HepG2 (cell line): ENCODE measurements around the gene FBRSL1. TPM values are rescaled to one million over a fixed set of nuclear protein-coding genes. Genes with fewer than 3 reads are reported as not detected.

Source experiments
- GTF2F1 ChIP-seq: fragments of 150-350 bp; IDR thresholded peaks from 2 replicates; pipeline ENCODE4 v1.6.1; 2014; ENCODE audit warnings: low read length
- GTF3A ChIP-seq: sonication (generic); formaldehyde crosslinking; conservative IDR thresholded peaks from 2 replicates; pipeline ENCODE4 v1.4.0; 2020; ENCODE audit warnings: mild to moderate bottlenecking, missing genetic modification reagents
- HCFC1 ChIP-seq: fragments of 150-350 bp; IDR thresholded peaks from 2 replicates; pipeline ENCODE4 v1.6.1; 2014; ENCODE audit warnings: low read depth, low read length
- HDAC2 ChIP-seq: sonication (generic); formaldehyde crosslinking; IDR thresholded peaks from 2 replicates; pipeline ENCODE4 v1.4.0; 2020; ENCODE audit warnings: missing genetic modification reagents
- HES4 ChIP-seq: sonication (generic); formaldehyde crosslinking; IDR thresholded peaks from 2 replicates; pipeline ENCODE4 v1.9.0; 2021; ENCODE audit warnings: mild to moderate bottlenecking, missing genetic modification reagents, borderline replicate concordance
- LCORL ChIP-seq, 2 experiments: fragments of 450-650 bp in 1 of 2; sonication (generic) in 1 of 2; formaldehyde crosslinking in 1 of 2; IDR thresholded peaks; 2 replicates each; pipeline versions ENCODE4 v1.5.0 to v1.6.1; 2017 to 2020; ENCODE audit warnings: antibody characterized with exemption in 1 of 2, missing genetic modification reagents in 1 of 2
- MEF2D ChIP-seq: sonication (generic); formaldehyde crosslinking; IDR thresholded peaks from 2 replicates; pipeline ENCODE4 v1.5.1; 2020; ENCODE audit warnings: mild to moderate bottlenecking, missing genetic modification reagents
- PTBP1 ChIP-seq: fragments of 200-400 bp; formaldehyde crosslinking; IDR thresholded peaks from 2 replicates; pipeline ENCODE4 v1.6.1; 2018; ENCODE audit warnings: low read length, low read depth; ENCODE audit not compliant: poor library complexity, severe bottlenecking
- RELA ChIP-seq: sonication (generic); formaldehyde crosslinking; IDR thresholded peaks from 2 replicates; pipeline ENCODE4 v1.4.0; 2020; ENCODE audit warnings: missing genetic modification reagents
- SRSF1 ChIP-seq: fragments of 200-400 bp; formaldehyde crosslinking; optimal IDR thresholded peaks from 2 replicates; pipeline ENCODE3; 2017; ENCODE audit warnings: mild to moderate bottlenecking, low read depth, low read length, moderate library complexity
- TCF7L2 ChIP-seq: IDR thresholded peaks from 2 replicates; pipeline ENCODE4 v1.6.1; 2011; ENCODE audit warnings: mild to moderate bottlenecking, low read depth, low read length, moderate library complexity
- TOPORS ChIP-seq: sonication (generic); formaldehyde crosslinking; IDR thresholded peaks from 2 replicates; pipeline ENCODE4 v1.8.0; 2023; ENCODE audit warnings: mild to moderate bottlenecking, missing genetic modification reagents
- ZMAT3 ChIP-seq: sonication (generic); formaldehyde crosslinking; conservative IDR thresholded peaks from 2 replicates; pipeline ENCODE4 v1.7.0; 2021; ENCODE audit warnings: missing genetic modification reagents
- ZNF12 ChIP-seq: sonication (generic); formaldehyde crosslinking; IDR thresholded peaks from 2 replicates; pipeline ENCODE4 v1.5.0; 2020; ENCODE audit warnings: missing genetic modification reagents
- ZNF460 ChIP-seq: sonication (generic); formaldehyde crosslinking; IDR thresholded peaks from 2 replicates; pipeline ENCODE4 v1.5.1; 2020; ENCODE audit warnings: missing genetic modification reagents, mild to moderate bottlenecking, borderline replicate concordance
- ZNF484 ChIP-seq: sonication (generic); formaldehyde crosslinking; IDR thresholded peaks from 2 replicates; pipeline ENCODE4 v1.5.1; 2020; ENCODE audit warnings: mild to moderate bottlenecking, low read depth, missing genetic modification reagents, borderline replicate concordance
- ZNF572 ChIP-seq: sonication (generic); formaldehyde crosslinking; IDR thresholded peaks from 2 replicates; pipeline ENCODE4 v1.5.1; 2020; ENCODE audit warnings: mild to moderate bottlenecking, missing genetic modification reagents
- ZNF879 ChIP-seq: sonication (generic); formaldehyde crosslinking; IDR thresholded peaks from 2 replicates; pipeline ENCODE4 v1.8.1; 2023; ENCODE audit warnings: missing genetic modification reagents
- ZNF891 ChIP-seq: sonication (generic); formaldehyde crosslinking; IDR thresholded peaks from 2 replicates; pipeline ENCODE4 v1.5.0; 2020; ENCODE audit warnings: mild to moderate bottlenecking, missing genetic modification reagents
- ZSCAN21 ChIP-seq: sonication (generic); formaldehyde crosslinking; IDR thresholded peaks from 2 replicates; pipeline ENCODE4 v1.8.0; 2022; ENCODE audit warnings: mild to moderate bottlenecking, missing genetic modification reagents, moderate library complexity, borderline replicate concordance
- polyA plus RNA-seq, 8 experiments: library from polyadenylated mRNA; depleted of rRNA in 3 of 8; stranded (reverse) in 7 of 8; unstranded in 1 of 8; fragments of >200 nt; fragmentation: Illumina TruSeq in 4 of 8; extraction: Trizol in 4 of 8; gene quantifications; 2 replicates each; pipeline versions ENCODE4 v1.2.1 to v1.2.3, GENCODE V29; 2011 to 2016; ENCODE audit warnings: low read depth in 4 of 8, missing spikeins in 1 of 8, mixed read lengths in 1 of 8; ENCODE audit not compliant: insufficient read depth in 1 of 8
- total RNA-seq, 5 experiments: library from RNA; depleted of rRNA; stranded (reverse); fragments of >200 nt; fragmentation: Illumina TruSeq; extraction: Trizol; gene quantifications; 2 replicates each; pipeline ENCODE4 v1.2.3, GENCODE V29; 2016; ENCODE audit warnings: low read depth in 1 of 5
- TF ChIP-seq, protein P1 (sequence below): sonication (generic); formaldehyde crosslinking; IDR thresholded peaks from 2 replicates; pipeline ENCODE4 v1.4.0; 2020; ENCODE audit warnings: mild to moderate bottlenecking, missing genetic modification reagents
- TF ChIP-seq, protein P2 (sequence below): sonication (generic); formaldehyde crosslinking; conservative IDR thresholded peaks from 2 replicates; pipeline ENCODE4 v1.4.0; 2020; ENCODE audit warnings: missing genetic modification reagents
- TF ChIP-seq, protein P3 (sequence below): sonication (generic); formaldehyde crosslinking; IDR thresholded peaks from 2 replicates; pipeline ENCODE4 v1.4.0; 2020; ENCODE audit warnings: missing genetic modification reagents; ENCODE audit errors: not compliant biosample characterization
- TF ChIP-seq, protein P4 (sequence below): sonication (generic); formaldehyde crosslinking; conservative IDR thresholded peaks from 2 replicates; pipeline ENCODE4 v1.4.0; 2020; ENCODE audit warnings: missing genetic modification reagents

Gene FBRSL1
- total and polyA plus RNA-seq, 2 of the 13 experiments (the other 11 are each of a cell fraction or from before 2014, with no cell fraction given): 3.6 to 7.9 TPM

DNA sequence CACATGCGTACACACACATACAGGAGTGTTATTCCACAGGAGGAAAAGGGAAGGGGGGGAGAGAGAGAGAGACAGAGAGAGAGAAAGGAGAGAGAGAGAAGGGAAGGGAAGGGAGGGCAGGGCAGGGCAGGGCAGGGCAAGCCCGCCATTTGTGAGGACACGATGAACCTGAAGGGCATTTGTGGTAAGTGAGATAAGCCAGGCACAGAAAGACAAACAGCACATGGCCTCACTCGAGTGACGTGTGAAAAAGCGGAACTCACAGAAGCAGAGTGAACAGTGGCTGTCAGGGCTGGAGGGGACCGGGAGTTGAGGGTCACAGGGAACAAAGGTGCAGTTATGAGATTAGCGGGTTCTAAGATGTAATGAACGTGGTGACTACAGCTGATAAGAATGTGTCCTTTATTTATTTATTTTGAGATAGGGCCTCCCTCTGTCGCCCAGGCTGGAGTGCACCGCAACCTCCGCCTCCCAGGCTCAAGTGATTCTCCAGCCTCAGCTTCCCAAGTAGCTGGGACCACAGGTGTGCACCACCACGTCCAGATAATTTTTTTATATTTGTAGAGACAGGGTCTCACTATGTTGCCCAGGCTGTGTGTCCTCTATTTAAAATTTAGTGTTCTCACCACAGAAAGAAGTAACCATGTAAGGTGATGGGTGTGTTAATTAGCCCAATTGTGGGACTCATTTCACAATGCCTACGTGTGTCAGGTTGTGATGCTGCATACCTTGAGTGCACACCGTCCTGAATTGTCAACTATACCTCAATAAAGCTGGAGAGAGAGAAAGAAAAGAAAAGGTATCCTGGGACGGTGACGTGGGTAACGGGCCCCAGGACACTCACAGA lies 18.7 kb upstream of the FBRSL1 start (continued):
- TF ChIP-seq LCORL (IDR thresholded peaks at IDR 0.05): no peak
- TF ChIP-seq LCORL (CRISPR knock-in tag; IDR thresholded peaks at IDR 0.05): peak; percentile 83
- peak; percentile 99 for TF ChIP-seq ZNF460 (CRISPR knock-in tag)
- no peak for TF ChIP-seq GTF2F1
- TF ChIP-seq RELA: no peak
- no peak for TF ChIP-seq ZNF12
- TF ChIP-seq TCF7L2: no peak
- TF ChIP-seq ZMAT3: 0 out of 2 replicates have a peak, but pooled peaks have one; percentile 55
- no peak for TF ChIP-seq ZNF572 (CRISPR knock-in tag)
- no peak for TF ChIP-seq SRSF1
- peak; percentile 74; the same call in 1 of the 2 replicates for TF ChIP-seq TOPORS
- peak; percentile 70; the same call in 1 of the 2 replicates for TF ChIP-seq ZSCAN21 (CRISPR knock-in tag)
- TF ChIP-seq PTBP1: no peak
- TF ChIP-seq ZNF484 (CRISPR knock-in tag): no peak
- no peak for TF ChIP-seq HCFC1
- TF ChIP-seq GTF3A (CRISPR knock-in tag): no peak
- 0 out of 2 replicates have a peak, but pooled peaks have one; percentile 26 for TF ChIP-seq HES4
- TF ChIP-seq, protein P1, sequence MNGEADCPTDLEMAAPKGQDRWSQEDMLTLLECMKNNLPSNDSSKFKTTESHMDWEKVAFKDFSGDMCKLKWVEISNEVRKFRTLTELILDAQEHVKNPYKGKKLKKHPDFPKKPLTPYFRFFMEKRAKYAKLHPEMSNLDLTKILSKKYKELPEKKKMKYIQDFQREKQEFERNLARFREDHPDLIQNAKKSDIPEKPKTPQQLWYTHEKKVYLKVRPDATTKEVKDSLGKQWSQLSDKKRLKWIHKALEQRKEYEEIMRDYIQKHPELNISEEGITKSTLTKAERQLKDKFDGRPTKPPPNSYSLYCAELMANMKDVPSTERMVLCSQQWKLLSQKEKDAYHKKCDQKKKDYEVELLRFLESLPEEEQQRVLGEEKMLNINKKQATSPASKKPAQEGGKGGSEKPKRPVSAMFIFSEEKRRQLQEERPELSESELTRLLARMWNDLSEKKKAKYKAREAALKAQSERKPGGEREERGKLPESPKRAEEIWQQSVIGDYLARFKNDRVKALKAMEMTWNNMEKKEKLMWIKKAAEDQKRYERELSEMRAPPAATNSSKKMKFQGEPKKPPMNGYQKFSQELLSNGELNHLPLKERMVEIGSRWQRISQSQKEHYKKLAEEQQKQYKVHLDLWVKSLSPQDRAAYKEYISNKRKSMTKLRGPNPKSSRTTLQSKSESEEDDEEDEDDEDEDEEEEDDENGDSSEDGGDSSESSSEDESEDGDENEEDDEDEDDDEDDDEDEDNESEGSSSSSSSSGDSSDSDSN (CRISPR knock-in tag): peak; percentile 42; the same call in 1 of the 2 replicates
- TF ChIP-seq, protein P2, sequence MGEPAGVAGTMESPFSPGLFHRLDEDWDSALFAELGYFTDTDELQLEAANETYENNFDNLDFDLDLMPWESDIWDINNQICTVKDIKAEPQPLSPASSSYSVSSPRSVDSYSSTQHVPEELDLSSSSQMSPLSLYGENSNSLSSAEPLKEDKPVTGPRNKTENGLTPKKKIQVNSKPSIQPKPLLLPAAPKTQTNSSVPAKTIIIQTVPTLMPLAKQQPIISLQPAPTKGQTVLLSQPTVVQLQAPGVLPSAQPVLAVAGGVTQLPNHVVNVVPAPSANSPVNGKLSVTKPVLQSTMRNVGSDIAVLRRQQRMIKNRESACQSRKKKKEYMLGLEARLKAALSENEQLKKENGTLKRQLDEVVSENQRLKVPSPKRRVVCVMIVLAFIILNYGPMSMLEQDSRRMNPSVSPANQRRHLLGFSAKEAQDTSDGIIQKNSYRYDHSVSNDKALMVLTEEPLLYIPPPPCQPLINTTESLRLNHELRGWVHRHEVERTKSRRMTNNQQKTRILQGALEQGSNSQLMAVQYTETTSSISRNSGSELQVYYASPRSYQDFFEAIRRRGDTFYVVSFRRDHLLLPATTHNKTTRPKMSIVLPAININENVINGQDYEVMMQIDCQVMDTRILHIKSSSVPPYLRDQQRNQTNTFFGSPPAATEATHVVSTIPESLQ (CRISPR knock-in tag): 0 out of 2 replicates have a peak, but pooled peaks have one; percentile 68
- TF ChIP-seq, protein P3, sequence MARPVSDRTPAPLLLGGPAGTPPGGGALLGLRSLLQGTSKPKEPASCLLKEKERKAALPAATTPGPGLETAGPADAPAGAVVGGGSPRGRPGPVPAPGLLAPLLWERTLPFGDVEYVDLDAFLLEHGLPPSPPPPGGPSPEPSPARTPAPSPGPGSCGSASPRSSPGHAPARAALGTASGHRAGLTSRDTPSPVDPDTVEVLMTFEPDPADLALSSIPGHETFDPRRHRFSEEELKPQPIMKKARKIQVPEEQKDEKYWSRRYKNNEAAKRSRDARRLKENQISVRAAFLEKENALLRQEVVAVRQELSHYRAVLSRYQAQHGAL (CRISPR knock-in tag): no peak
- peak; percentile 95 for TF ChIP-seq HDAC2 (CRISPR knock-in tag)
- no peak for TF ChIP-seq ZNF891 (CRISPR knock-in tag)
- TF ChIP-seq, protein P4, sequence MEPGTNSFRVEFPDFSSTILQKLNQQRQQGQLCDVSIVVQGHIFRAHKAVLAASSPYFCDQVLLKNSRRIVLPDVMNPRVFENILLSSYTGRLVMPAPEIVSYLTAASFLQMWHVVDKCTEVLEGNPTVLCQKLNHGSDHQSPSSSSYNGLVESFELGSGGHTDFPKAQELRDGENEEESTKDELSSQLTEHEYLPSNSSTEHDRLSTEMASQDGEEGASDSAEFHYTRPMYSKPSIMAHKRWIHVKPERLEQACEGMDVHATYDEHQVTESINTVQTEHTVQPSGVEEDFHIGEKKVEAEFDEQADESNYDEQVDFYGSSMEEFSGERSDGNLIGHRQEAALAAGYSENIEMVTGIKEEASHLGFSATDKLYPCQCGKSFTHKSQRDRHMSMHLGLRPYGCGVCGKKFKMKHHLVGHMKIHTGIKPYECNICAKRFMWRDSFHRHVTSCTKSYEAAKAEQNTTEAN (CRISPR knock-in tag): peak; percentile 71; the same call in 1 of the 2 replicates
- no peak for TF ChIP-seq ZNF879 (CRISPR knock-in tag)
- TF ChIP-seq MEF2D (CRISPR knock-in tag): peak; percentile 80
